Mesothelial cell of epicardium (in vitro differentiated cells): ENCODE data around the gene UGT1A6. TPM values are rescaled to one million over a fixed set of nuclear protein-coding genes. Genes with fewer than 3 reads are reported as not detected.

Experiments used
- DNase-seq, 2 experiments: peaks; one replicate each; pipeline ENCODE4 v3.0.0; 2021; ENCODE audit warnings: low spot score in 2 of 2; ENCODE audit not compliant: unreplicated experiment in 2 of 2
- H3K27ac Mint-ChIP-seq: 2 replicates; pipeline ENCODE4 v1.8.0; 2021; ENCODE audit warnings: mixed read lengths
- H3K27me3 Mint-ChIP-seq: 2 replicates; pipeline ENCODE4 v1.8.0; 2021; ENCODE audit warnings: low read depth, mixed read lengths
- H3K36me3 Mint-ChIP-seq: 2 replicates; pipeline ENCODE4 v1.8.0; 2021; ENCODE audit warnings: mixed read lengths
- H3K4me1 Mint-ChIP-seq: 2 replicates; pipeline ENCODE4 v1.8.0; 2021; ENCODE audit warnings: mixed read lengths
- H3K4me3 Mint-ChIP-seq: 2 replicates; pipeline ENCODE4 v1.8.0; 2021; ENCODE audit warnings: mild to moderate bottlenecking, moderate library complexity, mixed read lengths
- H3K9me3 Mint-ChIP-seq: 2 replicates; pipeline ENCODE4 v1.8.0; 2021; ENCODE audit warnings: mixed read lengths
- total RNA-seq: library from RNA; stranded (reverse); gene quantifications from 3 replicates; pipeline ENCODE4 v1.2.1, GENCODE V29; 2021
- TF ChIP-seq, protein P1 (sequence below): fragments of 200-600 bp; sonication (generic); IDR thresholded peaks from one replicate; pipeline ENCODE4 v1.5.0; 2021; ENCODE audit warnings: antibody characterized with exemption; ENCODE audit not compliant: unreplicated experiment

Gene UGT1A6
- total RNA-seq, 1 donor from 2014 or later = not detected

DNA sequence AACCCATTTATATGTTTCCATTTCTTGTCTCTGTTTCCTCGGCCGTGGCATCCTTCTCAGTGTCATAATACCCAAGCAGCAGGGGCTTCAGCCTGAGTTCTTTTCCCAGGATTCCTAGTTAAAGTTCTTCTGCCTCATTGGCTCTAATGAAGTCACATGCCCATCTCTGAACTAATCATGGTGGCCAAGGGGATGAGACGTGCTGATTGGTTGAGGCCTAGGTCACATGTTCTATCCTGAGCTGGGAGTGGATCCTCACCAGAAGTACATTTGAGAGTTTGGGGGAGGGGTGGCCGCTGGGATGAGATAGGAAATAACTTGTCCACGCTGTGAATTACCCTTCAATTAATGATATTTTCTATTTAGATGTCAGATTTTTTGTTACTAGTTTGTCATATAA lies 16.3 kb downstream of the UGT1A6 start:
- no peak overlapping the region for H3K4me3 Mint-ChIP-seq
- no peaks in the 10 kb centered on the region for H3K36me3 Mint-ChIP-seq
- peaks cover 4% of the 10 kb centered on the region for H3K4me1 Mint-ChIP-seq
- DNase-seq = no peak
- peaks cover 26% of the 10 kb centered on the region for H3K27me3 Mint-ChIP-seq
- TF ChIP-seq, protein P1, sequence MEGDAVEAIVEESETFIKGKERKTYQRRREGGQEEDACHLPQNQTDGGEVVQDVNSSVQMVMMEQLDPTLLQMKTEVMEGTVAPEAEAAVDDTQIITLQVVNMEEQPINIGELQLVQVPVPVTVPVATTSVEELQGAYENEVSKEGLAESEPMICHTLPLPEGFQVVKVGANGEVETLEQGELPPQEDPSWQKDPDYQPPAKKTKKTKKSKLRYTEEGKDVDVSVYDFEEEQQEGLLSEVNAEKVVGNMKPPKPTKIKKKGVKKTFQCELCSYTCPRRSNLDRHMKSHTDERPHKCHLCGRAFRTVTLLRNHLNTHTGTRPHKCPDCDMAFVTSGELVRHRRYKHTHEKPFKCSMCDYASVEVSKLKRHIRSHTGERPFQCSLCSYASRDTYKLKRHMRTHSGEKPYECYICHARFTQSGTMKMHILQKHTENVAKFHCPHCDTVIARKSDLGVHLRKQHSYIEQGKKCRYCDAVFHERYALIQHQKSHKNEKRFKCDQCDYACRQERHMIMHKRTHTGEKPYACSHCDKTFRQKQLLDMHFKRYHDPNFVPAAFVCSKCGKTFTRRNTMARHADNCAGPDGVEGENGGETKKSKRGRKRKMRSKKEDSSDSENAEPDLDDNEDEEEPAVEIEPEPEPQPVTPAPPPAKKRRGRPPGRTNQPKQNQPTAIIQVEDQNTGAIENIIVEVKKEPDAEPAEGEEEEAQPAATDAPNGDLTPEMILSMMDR = no peak
- no peak overlapping the region for H3K27ac Mint-ChIP-seq
- H3K9me3 Mint-ChIP-seq = peaks cover 4% of the 10 kb centered on the region

DNA sequence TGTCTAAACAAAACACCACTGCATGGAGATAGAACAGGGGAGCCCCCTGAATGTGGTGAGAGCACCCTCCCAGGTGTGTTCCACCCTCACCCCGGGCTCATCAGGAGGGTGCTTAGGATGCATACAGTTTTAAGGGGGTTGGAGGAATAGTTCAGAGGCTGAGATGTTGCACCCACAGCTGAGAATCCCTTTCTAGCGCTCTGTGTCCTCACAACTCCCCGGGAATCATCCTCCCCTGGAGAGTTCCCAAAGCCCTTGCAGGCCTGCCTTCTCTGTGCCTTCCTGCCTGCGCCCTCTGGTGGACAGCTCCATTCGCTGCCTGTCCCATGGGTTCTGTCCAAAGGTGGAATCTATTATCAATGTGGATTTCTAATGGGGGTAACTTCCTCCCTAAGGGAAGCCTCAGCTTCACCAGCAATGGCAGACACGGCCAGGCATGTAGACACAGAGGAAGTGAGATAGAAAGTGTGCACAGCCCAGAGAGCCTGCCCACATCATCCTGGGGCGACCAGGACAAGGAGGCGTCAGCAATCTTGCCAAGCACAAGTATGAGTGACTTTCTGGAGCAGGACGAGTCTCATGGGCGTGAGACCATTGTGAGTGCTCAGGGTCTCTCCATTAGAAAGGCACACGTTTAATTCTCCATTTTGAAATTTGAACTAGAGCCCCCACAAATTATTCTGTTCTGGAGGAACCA lies 18.8 kb downstream of the UGT1A6 start:
- no peaks in the 10 kb centered on the region for H3K36me3 Mint-ChIP-seq
- DNase-seq = peak; percentile 78 to 89
- TF ChIP-seq, protein P1 = peak; percentile 83
- H3K9me3 Mint-ChIP-seq = no peaks in the 10 kb centered on the region
- H3K4me1 Mint-ChIP-seq = no peaks in the 10 kb centered on the region
- H3K27me3 Mint-ChIP-seq = peaks cover 36% of the 10 kb centered on the region
- no peak overlapping the region for H3K4me3 Mint-ChIP-seq
- no peak overlapping the region for H3K27ac Mint-ChIP-seq

DNA sequence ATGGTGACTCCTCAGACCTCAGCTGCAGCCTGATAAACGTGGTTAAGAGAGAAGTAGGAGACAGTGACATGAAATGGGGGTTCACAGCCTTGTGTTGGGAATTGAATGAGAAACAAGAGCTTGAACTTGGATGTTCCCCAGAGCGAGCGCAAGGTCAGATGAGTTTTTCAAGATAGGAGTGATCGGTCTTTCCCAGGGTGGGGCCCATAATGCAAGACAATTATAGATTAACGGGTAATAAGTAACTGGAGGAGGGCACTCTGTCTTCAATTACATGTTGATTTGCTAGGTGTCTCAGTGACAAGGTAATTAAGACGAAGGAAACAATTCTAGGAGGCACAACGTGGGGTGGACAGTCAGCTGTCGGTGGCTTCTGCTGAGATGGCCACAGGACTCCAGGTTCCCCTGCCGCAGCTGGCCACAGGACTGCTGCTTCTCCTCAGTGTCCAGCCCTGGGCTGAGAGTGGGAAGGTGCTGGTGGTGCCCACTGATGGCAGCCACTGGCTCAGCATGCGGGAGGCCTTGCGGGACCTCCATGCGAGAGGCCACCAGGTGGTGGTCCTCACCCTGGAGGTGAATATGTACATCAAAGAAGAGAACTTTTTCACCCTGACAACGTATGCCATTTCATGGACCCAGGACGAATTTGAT lies 20.0 kb downstream of the UGT1A6 start, which contains the start of gene UGT1A5:
TSS of gene UGT1A5 (plus strand) at position 297 of the 651 bp plus-strand sequence. CDS start at position 382, 85 bp downstream.
- no peak for DNase-seq
- Mint-ChIP-seq H3K27ac (no peak within 1 kb of the TSS), H3K36me3 (no peaks in the 10 kb centered on the region), H3K27me3 (peaks cover 37% of the 10 kb centered on the region), H3K4me3 (no peak within 1 kb of the TSS), H3K4me1 (no peaks in the 10 kb centered on the region), H3K9me3 (no peaks in the 10 kb centered on the region)
- TF ChIP-seq, protein P1 = no peak

DNA sequence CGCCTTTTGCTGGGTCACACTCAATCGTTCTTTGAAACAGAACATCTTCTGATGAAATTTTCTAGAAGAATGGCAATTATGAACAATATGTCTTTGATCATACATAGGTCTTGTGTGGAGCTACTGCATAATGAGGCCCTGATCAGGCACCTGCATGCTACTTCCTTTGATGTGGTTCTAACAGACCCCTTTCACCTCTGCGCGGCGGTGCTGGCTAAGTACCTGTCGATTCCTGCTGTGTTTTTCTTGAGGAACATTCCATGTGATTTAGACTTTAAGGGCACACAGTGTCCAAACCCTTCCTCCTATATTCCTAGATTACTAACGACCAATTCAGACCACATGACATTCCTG lies 20.5 kb downstream of the UGT1A6 start:
- H3K27me3 Mint-ChIP-seq = peaks cover 39% of the 10 kb centered on the region
- no peak overlapping the region for H3K4me3 Mint-ChIP-seq
- no peaks in the 10 kb centered on the region for H3K4me1 Mint-ChIP-seq
- TF ChIP-seq, protein P1 = no peak
- no peak for DNase-seq
- no peak overlapping the region for H3K27ac Mint-ChIP-seq
- H3K36me3 Mint-ChIP-seq = no peaks in the 10 kb centered on the region
- H3K9me3 Mint-ChIP-seq = no peaks in the 10 kb centered on the region

DNA sequence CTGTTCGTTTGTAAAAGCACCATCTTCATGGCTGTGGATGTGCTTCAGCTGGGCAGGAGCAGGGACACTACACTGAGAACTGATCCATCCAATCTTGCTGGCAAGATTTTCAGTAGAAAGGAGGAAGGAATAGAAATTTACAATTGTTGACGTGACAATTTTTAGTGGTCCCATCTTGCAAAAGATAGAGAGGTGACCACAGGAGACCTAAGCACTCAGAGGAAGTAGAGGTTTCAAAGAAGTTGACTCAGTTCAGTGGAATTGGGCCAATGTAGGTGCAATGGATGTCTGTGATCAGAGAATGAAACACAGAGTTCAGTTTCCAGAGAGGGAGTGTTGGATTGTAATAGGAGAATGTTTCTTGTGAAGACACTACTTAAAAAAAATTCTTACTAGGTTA lies 21.4 kb downstream of the UGT1A6 start:
- DNase-seq = no peak
- peaks cover 42% of the 10 kb centered on the region for H3K27me3 Mint-ChIP-seq
- no peak overlapping the region for H3K4me3 Mint-ChIP-seq
- no peaks in the 10 kb centered on the region for H3K4me1 Mint-ChIP-seq
- TF ChIP-seq, protein P1 = no peak
- no peaks in the 10 kb centered on the region for H3K36me3 Mint-ChIP-seq
- no peaks in the 10 kb centered on the region for H3K9me3 Mint-ChIP-seq
- no peak overlapping the region for H3K27ac Mint-ChIP-seq
